Activated CD8-positive, alpha-beta memory T cell treated with anti-CD3 and anti-CD28 coated beads, Interleukin-2, amount 50 U/mL, for 4 hours (primary cell): ENCODE data around the gene G3BP2.
"Not testable (repeated sequence)": the region's sequence is repeated elsewhere in the genome, so short reads cannot be mapped to it uniquely, and the experiment has no call there.

Source experiments
- DNase-seq: peaks from one replicate; pipeline ENCODE4 v3.0.0-alpha.2; 2020

Gene G3BP2

GRCh38 chr4:75683482-75684155 is 10.4 kb upstream of the G3BP2 start:
- no peak for DNase-seq

- no peak for DNase-seq
Measured at GRCh38 chr4:75679876-75680575, 6.8 kb upstream of the G3BP2 start.

GRCh38 chr4:75678965-75679364 is 5.8 kb upstream of the G3BP2 start:
- no peak for DNase-seq

- DNase-seq = no peak
Measured at GRCh38 chr4:75678473-75678872, 5.3 kb upstream of the G3BP2 start.

GRCh38 chr4:75675004-75675531 is 1.9 kb upstream of the G3BP2 start:
- DNase-seq = no peak

GRCh38 chr4:75673959-75674328 is 733 bp upstream of the G3BP2 start:
- no peak for DNase-seq

GRCh38 chr4:75672461-75673026 is 667 bp downstream of the G3BP2 start:
- peak; percentile 79 for DNase-seq

GRCh38 chr4:75671802-75672421 is 1.3 kb downstream of the G3BP2 start:
- DNase-seq = no peak

GRCh38 chr4:75668596-75668995 is 4.6 kb downstream of the G3BP2 start:
- DNase-seq = no peak

GRCh38 chr4:75667636-75668035 is 5.6 kb downstream of the G3BP2 start:
- not testable (repeated sequence) for DNase-seq

GRCh38 chr4:75666299-75666698 is 6.9 kb downstream of the G3BP2 start:
- DNase-seq = no peak

- DNase-seq = not testable (repeated sequence)
Measured at GRCh38 chr4:75664604-75665003, 8.6 kb downstream of the G3BP2 start.

- DNase-seq = no peak
Measured at GRCh38 chr4:75662626-75663025, 10.6 kb downstream of the G3BP2 start.

GRCh38 chr4:75660491-75660890 is 12.7 kb downstream of the G3BP2 start:
- no peak for DNase-seq

GRCh38 chr4:75659512-75660031 is 13.6 kb downstream of the G3BP2 start:
- no peak for DNase-seq

- DNase-seq = no peak
Measured at GRCh38 chr4:75658876-75659275, 14.3 kb downstream of the G3BP2 start.

- DNase-seq = no peak
Measured at GRCh38 chr4:75655562-75655961, 17.6 kb downstream of the G3BP2 start.

- DNase-seq = no peak
Measured at GRCh38 chr4:75654905-75655304, 18.3 kb downstream of the G3BP2 start.

GRCh38 chr4:75653845-75654503 is 19.2 kb downstream of the G3BP2 start:
- DNase-seq = no peak

GRCh38 chr4:75644095-75644494 is 29.1 kb downstream of the G3BP2 start:
- no peak for DNase-seq

- no peak for DNase-seq
Measured at GRCh38 chr4:75643651-75644050, 29.6 kb downstream of the G3BP2 start.

- no peak for DNase-seq
Measured at GRCh38 chr4:75639124-75639695, 34.0 kb downstream of the G3BP2 start.

GRCh38 chr4:75637827-75638226 is 35.4 kb downstream of the G3BP2 start:
- no peak for DNase-seq
